Keratinocyte (primary cell): ENCODE measurements around the gene RANBP17. TPM values are rescaled to one million over a fixed set of nuclear protein-coding genes. Genes with fewer than 3 reads are reported as not detected.

Experiments
- DNase-seq: peaks from one replicate; pipeline ENCODE4 v3.0.0-alpha.2; 2011; ENCODE audit warnings: low read depth, missing footprints, low spot score
- FAIRE-seq: peaks from 2 replicates; lab custom pipeline; 2011; peaks lifted over from hg19 to GRCh38; lab: Jason Lieb, UNC
- H2AFZ ChIP-seq: 2 replicates; pipeline ENCODE4 v1.6.0; 2012; ENCODE audit warnings: low read length, control low read depth, inconsistent platforms; ENCODE audit not compliant: control insufficient read depth
- H3K27ac ChIP-seq: 2 replicates; pipeline ENCODE4 v1.5.1; 2011; ENCODE audit warnings: low read length; ENCODE audit not compliant: control insufficient read depth, insufficient read depth
- H3K27me3 ChIP-seq: 3 replicates; pipeline ENCODE4 v1.6.0; 2011; ENCODE audit warnings: low read length; ENCODE audit not compliant: control insufficient read depth, insufficient read depth; ENCODE audit errors: extremely low read depth
- H3K36me3 ChIP-seq, 2 experiments: 2 replicates in 1 of 2; 3 replicates in 1 of 2; pipeline ENCODE4 v1.5.1; 2011; ENCODE audit warnings: low read length in 2 of 2, mild to moderate bottlenecking in 1 of 2; ENCODE audit not compliant: control insufficient read depth in 2 of 2, insufficient read depth in 2 of 2; ENCODE audit errors: extremely low read depth in 1 of 2
- H3K4me1 ChIP-seq: 3 replicates; pipeline ENCODE4 v1.5.1; 2011; ENCODE audit warnings: low read length; ENCODE audit not compliant: control insufficient read depth, insufficient read depth; ENCODE audit errors: extremely low read depth
- H3K4me2 ChIP-seq: 3 replicates; pipeline ENCODE4 v1.6.0; 2011; ENCODE audit warnings: low read depth, low read length; ENCODE audit not compliant: control insufficient read depth, insufficient read depth; ENCODE audit errors: extremely low read depth
- H3K4me3 ChIP-seq, 3 experiments: fragments of 200-600 bp in 1 of 3; sonication (generic) in 1 of 3; 2 replicates in 2 of 3; 3 replicates in 1 of 3; pipeline ENCODE4 v1.5.1; 2011 to 2016; ENCODE audit warnings: low read length in 3 of 3, mild to moderate bottlenecking in 3 of 3, control low read depth in 2 of 3, inconsistent platforms in 1 of 3, low read depth in 1 of 3, mixed read lengths in 1 of 3, mixed run types in 1 of 3, moderate library complexity in 1 of 3; ENCODE audit not compliant: control insufficient read depth in 2 of 3, insufficient read depth in 2 of 3; ENCODE audit errors: extremely low read depth in 1 of 3
- H3K79me2 ChIP-seq: 2 replicates; pipeline ENCODE4 v1.6.0; 2012; ENCODE audit warnings: low read length; ENCODE audit not compliant: control insufficient read depth, insufficient read depth
- H3K9ac ChIP-seq: 3 replicates; pipeline ENCODE4 v1.6.0; 2011; ENCODE audit warnings: low read length; ENCODE audit not compliant: control insufficient read depth, insufficient read depth; ENCODE audit errors: extremely low read depth
- H3K9me1 ChIP-seq: 3 replicates; pipeline ENCODE4 v1.6.0; 2011; ENCODE audit warnings: low read length; ENCODE audit not compliant: control insufficient read depth, insufficient read depth; ENCODE audit errors: extremely low read depth
- H3K9me3 ChIP-seq: 2 replicates; pipeline ENCODE4 v1.5.1; 2012; ENCODE audit warnings: low read depth, low read length; ENCODE audit not compliant: control insufficient read depth
- H4K20me1 ChIP-seq: 3 replicates; pipeline ENCODE4 v1.6.0; 2011; ENCODE audit warnings: low read length; ENCODE audit not compliant: control insufficient read depth, insufficient read depth; ENCODE audit errors: extremely low read depth
- EZH2 ChIP-seq: IDR thresholded peaks from one replicate; pipeline ENCODE4 v1.6.1; 2012; ENCODE audit warnings: inconsistent platforms, mild to moderate bottlenecking, low read length, moderate library complexity
- dilution Hi-C: fragments of 300-500 bp; cut with MboI; formaldehyde crosslinking; loops from one replicate; pipeline ENCODE4 v1.7.0; 2020; ENCODE audit warnings: low sequenced_read_pairs; ENCODE audit not compliant: extremely low pct_ligation_motif_present
- polyA plus RNA-seq, 5 experiments: library from polyadenylated mRNA; depleted of rRNA in 3 of 5; stranded (reverse) in 3 of 5; stranded (forward) in 1 of 5; unstranded in 1 of 5; fragments of >200 nt; gene quantifications; 1 replicate in 1 of 5; 2 replicates in 3 of 5; 3 replicates in 1 of 5; pipeline versions ENCODE4 v1.2.1 to v1.2.3, GENCODE V29; 2011 to 2012; ENCODE audit warnings: missing spikeins in 2 of 5, low read depth in 1 of 5, low replicate concordance in 1 of 5
- TF ChIP-seq, protein P1 (sequence below), 3 experiments: IDR thresholded peaks in 1 of 3; conservative IDR thresholded peaks in 1 of 3; optimal IDR thresholded peaks in 1 of 3; 2 replicates in 2 of 3; 3 replicates in 1 of 3; pipeline versions ENCODE3 to v1.5.1; 2011; ENCODE audit warnings: low read length in 3 of 3, mild to moderate bottlenecking in 3 of 3, moderate library complexity in 2 of 3, control low read depth in 1 of 3, inconsistent platforms in 1 of 3; ENCODE audit not compliant: insufficient read depth in 2 of 3; ENCODE audit errors: extremely low read depth in 1 of 3

Gene RANBP17
- polyA plus RNA-seq, 1 donor (not counting 4 experiments of a cell fraction or from before 2014, with no cell fraction given), result 0.97 TPM

DNA sequence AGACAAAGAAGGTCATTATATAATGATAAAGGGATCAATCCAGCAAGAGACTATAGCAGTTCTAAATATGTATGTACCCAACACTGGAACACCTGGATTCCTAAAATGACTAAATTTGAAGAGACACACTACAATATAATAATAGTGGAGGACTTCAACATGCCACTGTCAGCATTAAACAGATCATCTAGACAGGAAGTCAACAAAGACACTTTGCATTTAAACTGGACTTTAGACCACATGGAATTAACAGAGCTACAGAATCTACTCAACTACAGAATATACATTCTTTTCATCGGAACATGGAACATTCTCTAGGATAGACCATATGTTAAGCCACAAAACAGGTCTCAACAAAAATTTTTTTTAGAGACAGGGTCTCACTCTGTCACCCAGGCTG is 388.9 kb downstream of the RANBP17 start:
- Histone ChIP-seq H3K4me2 (no peak overlapping the region), H3K9ac (no peak overlapping the region), H2AFZ (no peak overlapping the region), H3K9me3 (no peaks in the 10 kb centered on the region), H3K4me3 (no peak overlapping the region), H3K36me3 (no peaks in the 10 kb centered on the region), H3K79me2 (no peaks in the 10 kb centered on the region), H3K4me1 (no peaks in the 10 kb centered on the region), H3K9me1 (no peaks in the 10 kb centered on the region), H3K27me3 (no peaks in the 10 kb centered on the region), H4K20me1 (no peaks in the 10 kb centered on the region), H3K27ac (no peak overlapping the region)
- no peak for DNase-seq
- dilution Hi-C loops, result no loop called here
- FAIRE-seq, result no peak
- TF ChIP-seq, protein P1, sequence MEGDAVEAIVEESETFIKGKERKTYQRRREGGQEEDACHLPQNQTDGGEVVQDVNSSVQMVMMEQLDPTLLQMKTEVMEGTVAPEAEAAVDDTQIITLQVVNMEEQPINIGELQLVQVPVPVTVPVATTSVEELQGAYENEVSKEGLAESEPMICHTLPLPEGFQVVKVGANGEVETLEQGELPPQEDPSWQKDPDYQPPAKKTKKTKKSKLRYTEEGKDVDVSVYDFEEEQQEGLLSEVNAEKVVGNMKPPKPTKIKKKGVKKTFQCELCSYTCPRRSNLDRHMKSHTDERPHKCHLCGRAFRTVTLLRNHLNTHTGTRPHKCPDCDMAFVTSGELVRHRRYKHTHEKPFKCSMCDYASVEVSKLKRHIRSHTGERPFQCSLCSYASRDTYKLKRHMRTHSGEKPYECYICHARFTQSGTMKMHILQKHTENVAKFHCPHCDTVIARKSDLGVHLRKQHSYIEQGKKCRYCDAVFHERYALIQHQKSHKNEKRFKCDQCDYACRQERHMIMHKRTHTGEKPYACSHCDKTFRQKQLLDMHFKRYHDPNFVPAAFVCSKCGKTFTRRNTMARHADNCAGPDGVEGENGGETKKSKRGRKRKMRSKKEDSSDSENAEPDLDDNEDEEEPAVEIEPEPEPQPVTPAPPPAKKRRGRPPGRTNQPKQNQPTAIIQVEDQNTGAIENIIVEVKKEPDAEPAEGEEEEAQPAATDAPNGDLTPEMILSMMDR (optimal IDR thresholded peaks at IDR 0.05 in 1 of 3, IDR thresholded peaks at IDR 0.05 in 1 of 3, conservative IDR thresholded peaks at IDR 0.05 in 1 of 3; ENCODE audit: extremely low read depth in 1 of 3, insufficient read depth in 2 of 3, low read length in 3 of 3), result no peak
- no peak for TF ChIP-seq EZH2

DNA sequence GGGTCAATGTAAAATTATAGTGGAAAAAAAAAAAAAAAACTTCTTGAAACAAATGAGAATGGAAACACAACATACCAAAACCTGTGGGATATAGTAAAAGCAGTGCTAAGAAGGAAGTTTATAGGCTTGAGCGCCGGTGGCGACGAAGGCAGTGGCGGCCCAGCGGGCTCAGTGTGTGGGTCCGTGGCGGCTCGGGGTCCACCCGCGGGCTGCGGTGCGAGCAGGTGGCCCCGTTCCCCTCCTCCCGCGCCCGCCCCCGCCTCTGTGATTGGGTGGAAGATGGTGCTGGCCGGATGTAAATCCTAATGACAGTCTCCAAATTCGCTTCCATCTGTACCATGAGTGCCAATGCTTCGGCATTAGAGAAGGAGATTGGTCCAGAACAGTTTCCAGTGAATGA is 389.7 kb downstream of the RANBP17 start:
- Histone ChIP-seq H3K9me3 (no peaks in the 10 kb centered on the region), H3K9me1 (no peaks in the 10 kb centered on the region), H2AFZ (no peak overlapping the region), H3K4me3 (no peak overlapping the region), H3K9ac (no peak overlapping the region), H3K27ac (no peak overlapping the region), H3K79me2 (no peaks in the 10 kb centered on the region), H3K36me3 (no peaks in the 10 kb centered on the region), H3K4me2 (no peak overlapping the region), H4K20me1 (no peaks in the 10 kb centered on the region), H3K27me3 (no peaks in the 10 kb centered on the region), H3K4me1 (no peaks in the 10 kb centered on the region)
- FAIRE-seq (no peak), DNase-seq (no peak)
- dilution Hi-C loops, result no loop called here
- TF ChIP-seq EZH2, result no peak
- TF ChIP-seq, protein P1 (optimal IDR thresholded peaks at IDR 0.05 in 1 of 3, IDR thresholded peaks at IDR 0.05 in 1 of 3, conservative IDR thresholded peaks at IDR 0.05 in 1 of 3; ENCODE audit: extremely low read depth in 1 of 3, insufficient read depth in 2 of 3, low read length in 3 of 3), result no peak
